HG02938 (cell line): Measurements from ENCODE around the gene UBXN6.
A peak's percentile ranks its signal among the peaks of the same experiment; 100 is the strongest.

Experiments
- ATAC-seq: cut with Tn5 transposase; IDR thresholded peaks from one replicate; pipeline ENCODE4 v1.9.1; 2021; ENCODE audit warnings: mild to moderate bottlenecking, moderate library complexity; ENCODE audit not compliant: unreplicated experiment

The UBXN6 gene

GRCh38 chr19:4457654-4458395, at the start of gene UBXN6:
UBXN6 (minus strand) TSS chr19:4457794; CDS start chr19:4457697, 97 bp downstream.
- ATAC-seq: peak; percentile 72

GRCh38 chr19:4507150-4507452, 49.5 kb upstream of the UBXN6 start:
- ATAC-seq: no peak

GRCh38 chr19:4506449-4507149, 49.0 kb upstream of the UBXN6 start:
- ATAC-seq: no peak

GRCh38 chr19:4505570-4506448, 48.2 kb upstream of the UBXN6 start:
- no peak for ATAC-seq

- ATAC-seq: no peak
Observed at GRCh38 chr19:4504891-4505569, 47.4 kb upstream of the UBXN6 start.

- no peak for ATAC-seq
Observed at GRCh38 chr19:4504297-4504701, 46.7 kb upstream of the UBXN6 start.

GRCh38 chr19:4503825-4504170, 46.2 kb upstream of the UBXN6 start:
- no peak for ATAC-seq

- no peak for ATAC-seq
Observed at GRCh38 chr19:4503132-4503824, 45.7 kb upstream of the UBXN6 start.

- ATAC-seq: no peak
Observed at GRCh38 chr19:4502282-4503131, 44.9 kb upstream of the UBXN6 start.

- ATAC-seq: no peak
Observed at GRCh38 chr19:4501691-4502090, 44.1 kb upstream of the UBXN6 start.

- ATAC-seq: no peak
Observed at GRCh38 chr19:4500841-4501591, 43.4 kb upstream of the UBXN6 start.

GRCh38 chr19:4499855-4500254, 42.3 kb upstream of the UBXN6 start:
- no peak for ATAC-seq

- no peak for ATAC-seq
Observed at GRCh38 chr19:4499318-4499717, 41.7 kb upstream of the UBXN6 start.

- no peak for ATAC-seq
Observed at GRCh38 chr19:4498694-4499093, 41.1 kb upstream of the UBXN6 start.

GRCh38 chr19:4497770-4498389, 40.3 kb upstream of the UBXN6 start:
- no peak for ATAC-seq

GRCh38 chr19:4496304-4496703, 38.7 kb upstream of the UBXN6 start:
- no peak for ATAC-seq

- no peak for ATAC-seq
Observed at GRCh38 chr19:4495471-4495870, 37.9 kb upstream of the UBXN6 start.

GRCh38 chr19:4494691-4495064, 37.1 kb upstream of the UBXN6 start:
- no peak for ATAC-seq
